Heart right ventricle (tissue), 16 donors: ENCODE measurements around the gene PRRT1B. TPM values are rescaled to one million over a fixed set of nuclear protein-coding genes. Genes with fewer than 3 reads are reported as not detected.
"Not testable (repeated sequence)": the region's sequence is repeated elsewhere in the genome, so short reads cannot be mapped to it uniquely, and the experiment has no call there.

Experiments used
- ATAC-seq, 8 donors: fragments of 200-7000 bp; cut with Tn5 transposase; one replicate each; pipeline ENCODE4 v1.9.1; 2020; ENCODE audit warnings: mild to moderate bottlenecking in 8 of 8, moderate library complexity in 8 of 8, moderate number of reproducible peaks in 1 of 8
- DNase-seq, 2 donors: peaks; one replicate each; pipeline ENCODE4 v3.0.0-alpha.2; 2020
- H3K27ac ChIP-seq, 10 donors: fragments of 200-600 bp; sonication (generic) in 2 of 10; one replicate each; pipeline versions ENCODE4 v1.5.0 to v1.8.0; 2020 to 2022; ENCODE audit warnings: mild to moderate bottlenecking in 3 of 10
- H3K27me3 ChIP-seq, 7 donors: fragments of 200-600 bp; one replicate each; pipeline ENCODE4 v1.8.0; 2021 to 2022; ENCODE audit warnings: mild to moderate bottlenecking in 2 of 7
- H3K36me3 ChIP-seq, 9 donors: fragments of 200-600 bp; sonication (generic) in 1 of 9; one replicate each; pipeline versions ENCODE4 v1.5.0 to v1.8.0; 2020 to 2022; ENCODE audit warnings: mild to moderate bottlenecking in 2 of 9
- H3K4me1 ChIP-seq, 9 donors: fragments of 200-600 bp; sonication (generic) in 1 of 9; one replicate each; pipeline versions ENCODE4 v1.5.0 to v1.8.0; 2020 to 2022; ENCODE audit warnings: mild to moderate bottlenecking in 4 of 9
- H3K4me3 ChIP-seq, 10 donors: fragments of 200-600 bp; sonication (generic) in 2 of 10; one replicate each; pipeline versions ENCODE4 v1.5.0 to v1.8.0; 2020 to 2022; ENCODE audit warnings: mild to moderate bottlenecking in 7 of 10, moderate library complexity in 2 of 10
- H3K9me3 ChIP-seq, 11 donors: fragments of 200-600 bp in 10 of 11; sonication (generic) in 2 of 11; one replicate each; pipeline versions ENCODE4 v1.5.0 to v1.8.0; 2013 to 2022; ENCODE audit warnings: mild to moderate bottlenecking in 2 of 11, control low read depth in 1 of 11, moderate library complexity in 1 of 11
- WGBS, 2 donors: extraction: QIAGEN DNeasy Blood & Tissue Kit; methylation state at CpG; one replicate each; pipeline ENCODE4 v1.1.7; 2013; ENCODE audit warnings: inconsistent platforms in 1 of 2; 5-methylcytosine and 5-hydroxymethylcytosine counted together
- intact Hi-C, 10 donors: fragments of 100-400 bp; cut with DNase I; formaldehyde crosslinking; loops; one replicate each; pipeline versions ENCODE4 v1.11.1 to v1.14.2; 2022
- polyA plus RNA-seq, 2 donors: library from polyadenylated mRNA; stranded (reverse); fragments of 200-250 nt; gene quantifications; one replicate each; pipeline ENCODE4 v1.2.3, GENCODE V29; 2013
- total RNA-seq, 10 donors: library from RNA; stranded (reverse); fragmentation: NEBNext Ultra II Directional in 3 of 10; extraction: Animal tissue kit (Norgen Biotek cat#: 25700) in 3 of 10; gene quantifications; one replicate each; pipeline versions ENCODE4 v1.2.1 to v1.2.4, GENCODE V29; 2021 to 2023
- TF ChIP-seq, protein P1 (sequence below), 9 donors: fragments of 200-600 bp; sonication (generic) in 2 of 9; IDR thresholded peaks; one replicate each; pipeline versions ENCODE4 v1.5.0 to v1.8.0; 2021 to 2022; ENCODE audit warnings: antibody characterized with exemption in 9 of 9, mild to moderate bottlenecking in 5 of 9, moderate library complexity in 1 of 9
- donor health status: Arrhythmogenic right ventricular cardiomyopathy.
- donor health status: ischemic (EF 13 %, LVEDD 7.1; RV severe dilation, severe dysfunction).
- donor health status: healthy with polysubstance abuse.
- donor health status: DM: no; HTN: yes; CAD: no.
- donor health status: DM: no; HTN: no; CAD: no.
- donor health status: ischemic (EF 25% LVEDD 6.9; RV normal size, moderate dysfunction).
- donor health status: ischemic (EF 25% LVEDD 5.7; RV mildly dilated, moderate dysfunction).
- donor health status: healthy.
- donor health status: DM: yes; HTN: yes; CAD: no.
- donor health status: Ischemic cardiomyopathy.
- donor health status: ischemic (EF 35%, LVEDD 5.7; RV mildly dilated, moderate dysfunction).
- donor health status: nonischemic (EF 11% LVEDD 7.7; RV severe dilation, severe dysfunction).
- donor health status: DM: yes; HTN: yes; CAD: no.
- donor health status: PGD.
- donor health status: ischemic (EF 29% LVEDD 5.4; RV normal size, mild dysfunction).
- donor health status: nonischemic (EF 23%, LVEDD 6.1; RV moderate dilation, normal function).

The PRRT1B gene
- total and polyA plus RNA-seq, 12 donors, result not detected

DNA sequence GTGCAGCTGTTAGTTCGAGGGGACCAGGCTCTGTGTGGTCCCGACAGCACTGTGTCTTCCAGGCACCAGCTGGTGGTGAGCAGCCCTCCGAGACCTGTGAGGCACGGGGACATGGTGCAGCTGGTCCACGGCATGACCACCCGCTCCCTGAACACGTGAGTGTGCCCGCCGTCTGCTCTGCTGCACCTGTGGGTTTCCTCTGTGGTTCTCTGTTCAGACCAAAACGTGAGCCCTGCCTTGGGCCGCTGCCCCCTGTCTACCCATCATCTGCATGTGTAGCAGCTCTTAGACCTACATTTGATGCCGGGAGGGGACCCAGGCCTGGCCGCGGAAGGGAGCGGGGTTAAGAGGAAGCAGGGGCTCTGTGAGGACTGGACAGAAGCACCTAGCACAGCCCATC lies 32.1 kb upstream of the PRRT1B start:
- intact Hi-C loops, result no loop called here
- ATAC-seq (no peak), DNase-seq (no peak)
- Histone ChIP-seq H3K4me1 (peaks cover 0 to 15% (median 5%) of the 10 kb centered on the region in 9 donors), H3K9me3 (peaks cover 0 to 17% (median 0%) of the 10 kb centered on the region in 11 donors), H3K27ac (no peak overlapping the region), H3K4me3 (no peak overlapping the region), H3K36me3 (peaks cover 0 to 88% (median 38%) of the 10 kb centered on the region in 9 donors), H3K27me3 (no peaks in the 10 kb centered on the region)
- WGBS, 2 donors, result 93 to 94% methylated on average over 15 of the region's 15 CpGs
- TF ChIP-seq, protein P1, sequence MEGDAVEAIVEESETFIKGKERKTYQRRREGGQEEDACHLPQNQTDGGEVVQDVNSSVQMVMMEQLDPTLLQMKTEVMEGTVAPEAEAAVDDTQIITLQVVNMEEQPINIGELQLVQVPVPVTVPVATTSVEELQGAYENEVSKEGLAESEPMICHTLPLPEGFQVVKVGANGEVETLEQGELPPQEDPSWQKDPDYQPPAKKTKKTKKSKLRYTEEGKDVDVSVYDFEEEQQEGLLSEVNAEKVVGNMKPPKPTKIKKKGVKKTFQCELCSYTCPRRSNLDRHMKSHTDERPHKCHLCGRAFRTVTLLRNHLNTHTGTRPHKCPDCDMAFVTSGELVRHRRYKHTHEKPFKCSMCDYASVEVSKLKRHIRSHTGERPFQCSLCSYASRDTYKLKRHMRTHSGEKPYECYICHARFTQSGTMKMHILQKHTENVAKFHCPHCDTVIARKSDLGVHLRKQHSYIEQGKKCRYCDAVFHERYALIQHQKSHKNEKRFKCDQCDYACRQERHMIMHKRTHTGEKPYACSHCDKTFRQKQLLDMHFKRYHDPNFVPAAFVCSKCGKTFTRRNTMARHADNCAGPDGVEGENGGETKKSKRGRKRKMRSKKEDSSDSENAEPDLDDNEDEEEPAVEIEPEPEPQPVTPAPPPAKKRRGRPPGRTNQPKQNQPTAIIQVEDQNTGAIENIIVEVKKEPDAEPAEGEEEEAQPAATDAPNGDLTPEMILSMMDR (IDR thresholded peaks at IDR 0.05), result no peak

DNA sequence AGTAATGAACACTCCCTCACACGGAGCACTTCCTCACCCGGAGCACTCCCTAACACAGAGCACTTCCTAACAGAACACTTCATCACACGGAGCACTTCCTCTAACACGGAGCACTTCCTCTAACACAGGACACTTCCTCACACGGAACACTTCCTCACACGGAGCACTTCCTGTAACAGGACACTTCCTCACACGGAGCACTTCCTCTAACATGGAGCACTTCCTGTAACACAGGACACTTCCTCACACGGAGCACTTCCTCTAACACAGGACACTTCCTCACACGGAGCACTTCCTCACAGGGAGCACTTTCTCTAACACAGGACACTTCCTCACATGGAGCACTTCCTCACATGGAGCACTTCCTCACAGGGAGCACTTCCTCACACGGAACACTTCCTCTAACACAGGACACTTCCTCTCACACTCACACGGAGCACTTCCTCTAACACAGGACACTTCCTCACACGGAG lies 29.7 kb upstream of the PRRT1B start:
- H3K27ac ChIP-seq, DNase-seq, H3K4me3 ChIP-seq, ATAC-seq, H3K27me3 ChIP-seq, intact Hi-C loops: not testable (repeated sequence)
- 68 to 72% methylated on average over 12 of the region's 12 CpGs for WGBS, 2 donors
- H3K9me3 ChIP-seq, result peaks cover 0 to 17% (median 0%) of the 10 kb centered on the region in 11 donors
- H3K4me1 ChIP-seq, result peaks cover 0 to 31% (median 10%) of the 10 kb centered on the region in 9 donors
- H3K36me3 ChIP-seq, result peaks cover 0 to 92% (median 50%) of the 10 kb centered on the region in 9 donors

DNA sequence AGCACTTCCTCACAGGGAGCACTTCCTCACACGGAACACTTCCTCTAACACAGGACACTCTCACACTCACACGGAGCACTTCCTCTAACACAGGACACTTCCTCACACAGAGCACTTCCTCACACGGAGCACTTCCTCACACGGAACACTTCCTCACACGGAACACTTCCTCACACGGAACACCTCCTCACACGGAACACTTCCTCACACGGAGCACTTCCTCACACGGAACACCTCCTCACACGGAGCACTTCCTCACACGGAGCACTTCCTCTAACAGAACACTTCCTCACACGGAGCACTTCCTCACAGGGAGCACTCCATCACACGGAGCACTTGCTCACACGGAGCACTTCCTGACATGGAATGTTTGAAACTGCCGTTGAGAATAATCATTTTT lies 29.2 kb upstream of the PRRT1B start:
- TF ChIP-seq, protein P1 (IDR thresholded peaks at IDR 0.05), result no peak
- intact Hi-C loops, result no loop called here
- ATAC-seq (no peak), DNase-seq (no peak)
- 81 to 92% methylated on average over 15 of the region's 15 CpGs for WGBS, 2 donors
- Histone ChIP-seq H3K27me3 (no peaks in the 10 kb centered on the region), H3K4me3 (no peak overlapping the region), H3K4me1 (peaks cover 0 to 31% (median 10%) of the 10 kb centered on the region in 9 donors), H3K36me3 (peaks cover 0 to 92% (median 50%) of the 10 kb centered on the region in 9 donors), H3K9me3 (peaks cover 0 to 17% (median 0%) of the 10 kb centered on the region in 11 donors), H3K27ac (no peak overlapping the region)

DNA sequence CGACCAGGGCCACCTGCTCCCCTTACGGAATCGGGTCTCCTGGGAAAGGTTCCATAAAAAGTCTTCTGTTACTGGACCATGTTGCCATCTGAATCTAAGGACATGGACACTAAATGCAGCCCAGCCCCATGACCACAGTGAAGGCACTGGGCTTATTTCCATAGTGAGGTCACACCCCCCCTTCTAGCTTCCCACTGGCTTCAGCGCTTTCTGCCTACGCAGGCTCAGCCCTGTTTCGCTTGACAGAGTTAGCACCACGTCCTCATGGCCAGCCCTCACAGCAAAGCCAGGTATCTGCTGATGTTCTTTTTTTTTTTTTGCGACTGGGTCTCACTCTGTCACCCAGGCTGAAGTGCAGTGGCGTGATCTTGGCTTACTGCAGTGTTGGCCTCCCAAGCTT lies 28.4 kb upstream of the PRRT1B start:
- no peak overlapping the region for H3K4me3 ChIP-seq
- H3K4me1 ChIP-seq, result peaks cover 0 to 31% (median 10%) of the 10 kb centered on the region in 9 donors
- WGBS, 2 donors, result 74 to 77% methylated on average over 9 of the region's 9 CpGs
- H3K9me3 ChIP-seq, result peaks cover 0 to 17% (median 0%) of the 10 kb centered on the region in 11 donors
- H3K27me3 ChIP-seq, result no peaks in the 10 kb centered on the region
- intact Hi-C loops, result loop anchor here in 1 of 10 donors (1.0 kb wide), 1 partner anchor 32 kb away; no protein-coding TSS in a partner anchor
- ATAC-seq, result peak; percentile 21 to 76 (median 53)
- TF ChIP-seq, protein P1 (IDR thresholded peaks at IDR 0.05), result no peak
- DNase-seq, result no peak
- H3K27ac ChIP-seq, result peak overlapping the region in 9 of 10 donors; percentile 55 to 89 (median 72)
- peaks cover 0 to 92% (median 50%) of the 10 kb centered on the region in 9 donors for H3K36me3 ChIP-seq

DNA sequence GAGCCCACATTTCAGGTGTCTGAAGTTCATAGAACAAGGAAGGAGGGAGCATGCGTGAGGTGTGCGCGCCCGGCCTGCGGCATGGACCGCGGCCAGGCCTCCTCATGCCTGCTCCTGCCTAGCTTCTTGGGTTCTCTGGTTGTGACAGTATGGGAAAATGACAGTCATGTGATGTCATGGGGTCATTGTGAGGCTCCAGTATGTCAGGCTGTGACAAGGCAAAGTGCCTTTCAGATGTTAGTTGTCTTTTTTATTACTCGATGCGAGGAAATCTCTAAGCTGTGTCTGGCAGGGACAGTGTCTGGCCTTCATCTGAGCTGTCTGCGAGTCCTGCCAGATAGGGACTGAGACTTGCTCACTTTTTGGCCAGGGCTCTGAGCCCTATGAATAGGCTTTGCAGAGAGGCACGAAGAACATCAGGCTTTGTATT lies 27.5 kb upstream of the PRRT1B start:
- DNase-seq, result peak in 1 of 2 donors; percentile 62
- H3K9me3 ChIP-seq, result peaks cover 0 to 17% (median 0%) of the 10 kb centered on the region in 11 donors
- peaks cover 0 to 92% (median 49%) of the 10 kb centered on the region in 9 donors for H3K36me3 ChIP-seq
- intact Hi-C loops, result loop anchor here in 1 of 10 donors (1.0 kb wide), 1 partner anchor 32 kb away; no protein-coding TSS in a partner anchor
- no peaks in the 10 kb centered on the region for H3K27me3 ChIP-seq
- H3K4me1 ChIP-seq, result peaks cover 0 to 31% (median 10%) of the 10 kb centered on the region in 9 donors
- peak overlapping the region in 9 of 10 donors; percentile 55 to 89 (median 72) for H3K27ac ChIP-seq
- TF ChIP-seq, protein P1 (IDR thresholded peaks at IDR 0.05), result no peak
- WGBS, 2 donors, result 44 to 67% methylated on average over 11 of the region's 11 CpGs
- no peak overlapping the region for H3K4me3 ChIP-seq
- ATAC-seq, result peak; percentile 81 to 91 (median 88)
